GM15510 (cell line): ENCODE results near the gene A4GNT.

Experiments used
- POLR2A ChIP-seq: IDR thresholded peaks from 3 replicates; pipeline ENCODE4 v1.6.1; 2011; ENCODE audit warnings: borderline replicate concordance; ENCODE audit not compliant: insufficient read length; ENCODE audit errors: extremely low read depth

A4GNT gene

GRCh38 chr3:138125548-138126221 lies 6.5 kb downstream of the A4GNT start:
- TF ChIP-seq POLR2A = no peak

- TF ChIP-seq POLR2A = no peak
Measured at GRCh38 chr3:138124706-138125355, 7.4 kb downstream of the A4GNT start.

- no peak for TF ChIP-seq POLR2A
Measured at GRCh38 chr3:138124188-138124587, 8.0 kb downstream of the A4GNT start.

- no peak for TF ChIP-seq POLR2A
Measured at GRCh38 chr3:138119423-138119766, 12.8 kb downstream of the A4GNT start.

GRCh38 chr3:138118612-138119422 lies 13.4 kb downstream of the A4GNT start:
- no peak for TF ChIP-seq POLR2A

- no peak for TF ChIP-seq POLR2A
Measured at GRCh38 chr3:138114988-138115971, 16.9 kb downstream of the A4GNT start, which contains the start of gene DZIP1L. DZIP1L (minus strand) TSS chr3:138115608; CDS start chr3:138103971, 11,637 bp downstream.

- no peak for TF ChIP-seq POLR2A
Measured at GRCh38 chr3:138114431-138114918, 17.7 kb downstream of the A4GNT start.

- no peak for TF ChIP-seq POLR2A
Measured at GRCh38 chr3:138113326-138113725, 18.9 kb downstream of the A4GNT start.

GRCh38 chr3:138112362-138112761 lies 19.8 kb downstream of the A4GNT start:
- TF ChIP-seq POLR2A = no peak

GRCh38 chr3:138105598-138105997 lies 26.6 kb downstream of the A4GNT start:
- no peak for TF ChIP-seq POLR2A

GRCh38 chr3:138103466-138103865 lies 28.7 kb downstream of the A4GNT start:
- TF ChIP-seq POLR2A = no peak

GRCh38 chr3:138099417-138099816 lies 32.8 kb downstream of the A4GNT start:
- no peak for TF ChIP-seq POLR2A

GRCh38 chr3:138097192-138098172 lies 34.7 kb downstream of the A4GNT start:
- no peak for TF ChIP-seq POLR2A
